HG02642 (cell line): ENCODE data around the gene APBA2.
"Not testable (repeated sequence)": the region's sequence is repeated elsewhere in the genome, so short reads cannot be mapped to it uniquely, and the experiment has no call there.

Experiments used
- ATAC-seq: cut with Tn5 transposase; IDR thresholded peaks from one replicate; pipeline ENCODE4 v1.9.1; 2021; ENCODE audit warnings: mild to moderate bottlenecking; ENCODE audit not compliant: unreplicated experiment, poor library complexity

APBA2 gene

DNA sequence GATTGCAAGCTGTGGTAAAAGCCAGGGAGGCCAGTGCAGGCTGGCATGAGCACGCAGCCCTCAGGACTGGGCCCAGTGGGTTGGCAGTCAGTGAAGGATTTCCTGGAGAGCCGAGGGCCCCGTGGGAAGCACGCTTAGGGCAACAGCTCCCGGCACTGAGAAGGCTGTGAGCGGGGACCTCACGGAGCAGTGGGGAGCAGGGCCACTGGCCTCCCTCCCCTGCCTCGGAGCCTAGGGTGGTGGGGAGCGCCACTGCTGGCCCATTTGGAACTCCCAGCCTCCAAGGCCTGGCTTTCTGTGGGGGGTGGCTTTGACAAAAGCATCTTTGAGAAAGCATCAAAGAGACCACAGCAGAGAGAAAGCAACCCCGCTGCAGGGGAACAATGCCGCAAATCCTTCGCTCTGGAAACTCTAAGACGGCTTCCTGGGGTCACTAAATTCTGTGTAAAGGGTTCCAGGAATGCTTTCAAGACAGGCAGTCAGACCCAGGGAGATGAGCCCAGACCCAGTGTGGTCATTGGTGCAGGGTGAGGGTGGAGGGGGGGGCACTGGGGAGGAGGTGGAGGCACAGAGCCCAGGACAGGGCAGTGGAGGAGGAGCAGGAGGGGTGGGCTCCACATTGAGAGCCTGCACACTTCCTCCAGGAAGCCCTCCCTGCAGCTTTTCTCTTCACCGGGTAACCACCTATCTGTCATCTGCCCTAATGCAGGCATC lies 9.5 kb upstream of the APBA2 start:
- no peak for ATAC-seq

DNA sequence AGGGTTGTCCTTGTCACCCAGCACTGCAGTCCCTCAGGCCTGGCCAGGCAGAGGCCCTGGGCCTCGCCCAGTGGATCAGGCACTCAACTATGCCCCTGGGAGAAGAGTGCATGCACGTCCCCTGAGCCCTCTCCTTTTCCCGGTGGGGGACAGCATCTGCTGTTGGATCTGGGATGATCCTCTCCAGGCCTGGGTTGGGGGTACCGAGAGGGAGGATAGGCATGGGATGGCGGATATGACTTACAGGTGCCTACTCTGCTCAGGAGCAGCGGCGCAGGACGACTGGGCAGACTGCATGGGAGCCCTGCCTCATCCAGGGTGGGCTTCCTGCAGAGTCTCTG lies 9.0 kb upstream of the APBA2 start:
- no peak for ATAC-seq

DNA sequence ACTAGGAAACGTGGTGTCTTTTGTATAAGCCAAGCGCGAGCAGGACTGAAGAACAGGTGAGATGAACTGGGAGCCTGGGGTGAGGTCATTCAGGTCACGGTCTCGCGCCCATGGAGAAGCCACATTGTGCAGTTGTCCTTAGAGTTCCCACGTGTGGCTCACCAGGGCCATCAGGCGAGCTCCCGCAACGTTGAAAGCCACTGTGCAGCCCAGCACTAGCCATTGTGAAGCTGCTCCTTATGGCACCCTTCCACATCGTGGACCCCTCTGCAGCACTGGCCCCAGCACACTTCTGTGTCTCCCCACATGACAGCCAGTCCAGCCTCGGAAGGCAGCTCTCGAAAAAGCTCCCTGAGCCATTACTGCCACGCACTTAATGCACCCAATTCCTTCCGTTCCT lies 7.6 kb upstream of the APBA2 start:
- no peak for ATAC-seq

DNA sequence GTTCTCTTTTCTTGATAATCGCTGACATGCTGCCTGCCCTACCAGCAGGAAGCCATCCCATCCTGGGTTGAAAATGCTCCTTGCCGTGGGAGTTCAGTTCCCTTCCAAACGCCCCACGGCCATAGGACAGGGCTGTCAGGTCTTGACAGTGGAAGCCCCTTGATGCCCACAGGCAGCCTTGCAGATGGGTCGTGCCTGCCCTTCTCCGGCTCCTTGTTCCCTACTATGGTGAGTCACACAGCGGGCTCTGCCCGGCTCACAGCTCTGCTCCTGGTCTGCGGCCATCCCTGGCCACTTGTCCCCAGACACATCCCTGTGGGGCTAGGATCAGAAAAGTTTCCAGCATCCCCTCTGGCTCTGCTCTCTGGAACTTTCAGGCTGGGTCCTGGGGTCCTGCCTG lies 6.2 kb upstream of the APBA2 start:
- ATAC-seq: no peak

DNA sequence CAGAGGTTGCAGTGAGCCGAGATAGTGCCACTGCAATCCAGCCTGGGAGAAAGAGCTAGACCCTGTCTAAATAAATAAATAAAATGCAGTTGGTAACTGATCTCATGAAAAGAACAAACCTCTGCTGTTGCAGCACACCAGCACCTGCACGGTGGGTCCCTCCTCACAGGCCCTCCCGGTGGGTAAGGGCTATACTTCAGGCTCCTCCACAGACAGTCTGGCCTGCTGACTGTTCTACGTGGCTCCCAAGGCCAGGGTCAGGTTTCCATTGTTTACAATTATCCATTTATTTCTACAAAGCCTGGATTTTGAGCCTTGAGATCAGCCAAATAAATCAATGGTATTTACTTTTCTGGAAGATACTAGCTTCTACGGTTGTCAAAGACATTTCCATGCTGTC lies 5.1 kb upstream of the APBA2 start:
- ATAC-seq: no peak

GRCh38 chr15:28881170-28881569 lies 4.6 kb upstream of the APBA2 start:
- no peak for ATAC-seq

- no peak for ATAC-seq
Observed at GRCh38 chr15:28881600-28881999, 4.2 kb upstream of the APBA2 start.

DNA sequence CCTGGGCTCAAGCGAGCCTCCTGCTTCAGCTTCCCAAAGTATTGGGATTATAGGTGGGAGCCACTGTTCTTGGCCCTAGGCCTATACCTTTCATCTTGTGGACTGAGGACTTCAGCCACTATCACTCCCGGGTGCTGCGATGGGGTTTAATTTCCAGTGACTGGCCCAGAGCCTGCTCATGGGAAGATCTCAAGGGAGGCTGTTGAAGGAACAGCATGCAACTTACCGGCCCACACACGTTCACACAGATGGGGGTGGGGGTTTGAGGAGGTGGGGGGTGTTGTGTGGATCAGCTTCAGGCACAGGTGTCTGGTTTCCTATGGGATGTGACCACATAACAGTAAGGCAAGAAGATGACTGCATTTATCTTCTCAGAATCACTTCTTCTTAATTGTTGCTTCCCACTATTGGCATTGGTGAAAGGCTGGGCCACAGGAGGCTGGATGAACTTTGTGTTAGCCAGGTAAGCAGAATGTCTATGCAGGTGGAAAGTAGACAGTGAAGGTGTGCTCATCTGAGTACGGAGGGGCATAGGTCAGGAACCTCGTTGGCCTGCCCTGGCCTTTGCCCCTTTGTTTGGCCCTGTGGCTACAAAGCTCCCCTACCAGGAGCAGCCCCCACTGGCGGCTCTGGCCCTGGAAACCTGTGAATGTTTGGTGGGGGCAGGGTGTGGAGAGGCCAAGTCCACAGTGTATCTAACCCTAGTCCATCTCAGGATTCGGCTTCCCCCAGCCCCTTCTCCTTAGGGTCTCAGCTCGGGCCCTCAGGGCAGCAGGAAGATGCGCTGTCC lies 1.4 kb upstream of the APBA2 start:
- ATAC-seq: no peak

- ATAC-seq: no peak
Observed at GRCh38 chr15:28885128-28885629, 595 bp upstream of the APBA2 start.

DNA sequence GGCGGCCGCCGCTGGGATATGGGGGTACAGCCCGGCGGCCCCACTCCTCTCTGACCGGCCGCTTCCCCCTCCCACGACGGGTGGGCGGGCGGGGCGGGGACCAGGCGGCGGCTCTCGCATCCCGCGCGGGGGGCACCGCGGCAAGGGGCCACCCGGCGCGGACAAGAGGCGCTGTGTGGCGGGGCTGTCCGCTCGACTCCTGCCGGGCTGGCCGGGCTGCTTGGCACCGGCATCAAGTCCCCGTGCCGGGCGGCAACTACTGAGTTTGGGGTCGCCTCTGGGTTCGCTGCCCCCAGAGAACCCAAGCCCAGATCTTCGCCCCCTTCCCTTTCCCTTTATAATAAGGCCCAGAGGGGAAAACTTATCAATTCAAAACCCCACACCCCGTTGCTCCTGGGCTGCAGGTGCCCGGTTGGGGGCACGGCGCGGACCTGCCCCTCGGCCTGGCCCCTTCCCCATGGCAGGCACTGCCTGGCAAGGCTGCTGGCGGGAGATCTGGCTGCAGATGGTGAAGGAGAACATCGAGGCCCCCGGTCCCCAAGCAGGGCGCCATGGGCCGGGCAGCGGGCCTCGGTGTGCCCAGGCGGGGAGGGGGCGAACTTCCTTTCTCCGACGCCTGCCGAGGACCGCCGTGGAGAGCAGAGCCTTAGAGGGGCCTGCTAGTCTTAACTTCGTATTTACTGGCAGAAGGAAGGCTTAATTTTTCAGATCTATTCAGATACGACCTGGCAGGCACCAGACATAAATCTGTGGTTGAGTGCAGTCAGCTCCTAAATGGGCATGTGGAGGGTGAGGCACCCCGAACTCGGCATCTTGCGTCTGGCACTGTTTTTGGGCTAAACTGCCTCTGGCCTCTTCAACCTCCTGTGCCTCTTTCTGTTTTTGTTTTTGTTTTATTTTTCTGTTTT lies 911 bp downstream of the APBA2 start:
- no peak for ATAC-seq

DNA sequence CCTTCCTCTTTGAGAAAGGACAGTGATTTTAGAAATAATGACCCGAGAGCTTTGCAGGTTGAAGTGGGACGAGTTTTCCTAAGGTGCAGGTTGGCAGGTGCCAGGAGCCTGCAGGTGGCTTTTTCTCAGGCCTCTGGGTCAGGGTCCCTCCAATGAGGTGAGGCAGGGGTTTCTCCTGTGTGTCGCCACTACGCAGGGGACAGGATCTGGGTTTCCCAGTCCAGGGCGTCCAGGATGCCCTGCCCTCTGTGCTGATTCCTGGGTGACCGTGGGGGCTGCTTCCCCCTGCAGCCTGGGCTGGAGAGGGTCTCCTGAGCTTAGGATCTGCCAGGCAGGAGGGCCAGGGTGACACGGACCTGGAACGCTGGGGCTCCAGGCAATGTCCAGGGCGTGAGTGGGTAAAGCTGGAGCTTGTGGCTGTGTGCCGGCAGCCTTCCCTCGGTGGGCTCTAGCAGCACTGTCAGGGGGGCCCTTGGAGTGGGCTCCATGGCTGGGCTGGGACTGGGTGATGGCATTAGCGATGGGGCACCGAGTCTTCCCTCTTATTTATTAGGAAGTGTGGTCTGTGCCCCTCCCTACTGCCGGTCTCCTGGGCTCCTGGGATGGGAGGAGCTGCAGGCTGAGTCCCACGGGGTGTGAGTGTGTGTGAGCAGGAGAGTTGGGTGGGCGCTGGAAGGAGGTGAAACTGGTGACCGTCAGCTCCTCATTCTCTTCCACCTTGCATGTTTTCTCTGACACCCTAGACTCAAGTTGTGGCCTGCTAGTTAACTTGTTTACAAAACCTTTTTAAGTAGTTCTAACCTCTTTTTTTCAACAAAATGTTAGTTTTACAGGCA lies 1.8 kb downstream of the APBA2 start:
- ATAC-seq: no peak

GRCh38 chr15:28888302-28888894 lies 2.6 kb downstream of the APBA2 start:
- no peak for ATAC-seq

DNA sequence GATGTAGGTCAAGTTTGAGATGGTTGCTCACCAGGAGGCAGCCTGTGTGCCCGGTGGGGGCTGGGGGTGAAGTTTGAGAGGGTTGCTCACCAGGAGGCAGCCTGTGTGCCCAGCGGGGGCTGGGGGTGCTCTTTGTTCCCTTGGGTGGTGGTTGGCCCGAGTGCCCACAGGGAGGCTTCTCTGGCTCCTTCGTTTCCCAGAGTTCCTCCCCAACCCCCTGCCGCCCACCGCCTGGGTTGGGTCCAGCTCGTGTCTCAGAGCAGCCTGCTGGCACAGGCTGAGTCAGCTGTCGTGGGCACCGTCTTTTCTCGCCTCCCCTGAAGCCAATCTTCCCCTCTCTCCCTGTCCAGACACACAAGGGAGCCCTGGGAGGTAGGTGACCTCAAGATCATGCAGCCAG lies 3.1 kb downstream of the APBA2 start:
- ATAC-seq: no peak

GRCh38 chr15:28889346-28889745 lies 3.6 kb downstream of the APBA2 start:
- no peak for ATAC-seq

DNA sequence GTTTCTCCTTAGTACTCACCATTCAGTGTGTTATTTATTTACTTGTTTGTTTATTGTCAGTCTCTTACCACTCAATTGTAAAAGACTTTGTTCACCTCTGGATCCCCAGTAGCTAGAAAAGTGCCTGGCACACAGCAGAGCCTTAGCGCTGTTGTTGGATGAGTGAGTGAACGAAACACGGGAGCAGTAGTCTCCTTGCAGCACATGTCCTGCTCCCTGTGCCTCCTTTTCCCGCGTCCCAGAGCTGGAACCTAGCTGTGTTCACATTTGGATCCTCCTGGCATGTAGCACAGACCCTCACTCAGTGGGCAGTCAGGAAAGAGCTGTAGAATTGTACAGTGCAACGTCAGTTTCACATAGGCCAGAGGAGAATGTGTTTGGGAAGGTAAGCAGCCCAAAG lies 4.1 kb downstream of the APBA2 start:
- not testable (repeated sequence) for ATAC-seq

DNA sequence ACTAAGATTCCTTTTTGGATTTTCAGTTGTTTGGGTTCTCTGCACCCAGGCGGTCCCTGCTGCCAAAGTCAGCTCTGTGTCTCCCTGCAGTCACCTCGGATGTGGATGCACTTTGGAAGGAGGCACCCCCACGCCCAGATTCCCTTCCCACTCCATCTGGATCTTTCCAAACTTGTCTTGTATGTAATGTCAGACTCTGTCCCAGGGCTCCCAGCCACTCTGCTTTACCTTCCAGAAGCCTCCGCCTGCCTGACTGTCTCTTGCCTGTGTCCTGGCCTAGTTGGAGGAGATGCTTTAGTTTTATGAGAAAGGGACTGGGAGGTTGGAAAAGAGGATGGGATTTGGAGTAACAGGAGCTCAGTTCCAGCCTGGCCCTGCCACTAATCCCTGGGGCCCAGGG lies 4.5 kb downstream of the APBA2 start:
- not testable (repeated sequence) for ATAC-seq

GRCh38 chr15:28890711-28891495 lies 5.1 kb downstream of the APBA2 start:
- no peak for ATAC-seq

DNA sequence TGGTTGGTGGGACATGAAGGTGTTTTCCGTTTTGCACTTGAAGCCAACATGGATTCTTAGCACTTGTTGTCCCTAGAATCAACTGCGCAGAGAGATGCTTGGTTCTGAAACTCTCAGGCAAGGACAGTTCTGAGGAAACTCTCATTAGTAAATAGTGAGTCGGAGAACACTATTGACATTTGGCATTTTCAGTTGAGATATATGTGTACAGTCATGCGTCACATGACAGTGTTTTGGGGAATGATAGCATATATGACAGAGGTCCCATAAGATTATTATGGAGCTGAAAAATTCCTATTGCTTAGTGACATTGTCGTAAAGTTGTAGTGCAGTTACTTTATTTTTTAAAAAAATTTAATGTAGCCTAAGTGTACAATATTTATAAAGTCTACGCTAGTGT lies 5.8 kb downstream of the APBA2 start:
- no peak for ATAC-seq
